Thoracic aorta (tissue), 2 donors: ENCODE data around the gene C6orf47. TPM values are rescaled to one million over a fixed set of nuclear protein-coding genes. Genes with fewer than 3 reads are reported as not detected.
A peak's percentile ranks its signal among the peaks of the same experiment; 100 is the strongest.

Experiments used
- ATAC-seq: fragments of 150-250 bp; one replicate; pipeline ENCODE4 v1.8.0; 2017; ENCODE audit warnings: low read depth; ENCODE audit not compliant: insufficient number of reproducible peaks, low FRiP score
- DNase-seq: peaks from one replicate; pipeline ENCODE4 v3.0.0-alpha.2; 2020; ENCODE audit warnings: low spot score
- H3K27ac ChIP-seq, 2 donors: fragments of 200-600 bp; sonication (generic); 1 replicate in 1 of 2; 2 replicates in 1 of 2; pipeline ENCODE4 v1.5.1; 2016; ENCODE audit warnings: mild to moderate bottlenecking in 2 of 2, moderate library complexity in 2 of 2
- H3K27me3 ChIP-seq: fragments of 200-600 bp; sonication (generic); replicated peaks from 2 replicates; pipeline ENCODE4 v1.6.0; 2016; ENCODE audit warnings: mild to moderate bottlenecking; ENCODE audit not compliant: insufficient read depth
- H3K36me3 ChIP-seq: fragments of 200-600 bp; sonication (generic); one replicate; pipeline ENCODE4 v1.5.1; 2016
- H3K4me1 ChIP-seq, 2 donors: fragments of 200-600 bp; sonication (generic); 1 replicate in 1 of 2; 2 replicates in 1 of 2; pipeline versions ENCODE4 v1.5.1 to v1.6.0; 2016; ENCODE audit warnings: low read depth in 2 of 2, mild to moderate bottlenecking in 1 of 2; ENCODE audit not compliant: control insufficient read depth in 1 of 2
- H3K4me3 ChIP-seq: fragments of 200-600 bp; sonication (generic); 2 replicates; pipeline ENCODE4 v1.5.1; 2016; ENCODE audit warnings: mild to moderate bottlenecking
- H3K9me3 ChIP-seq: fragments of 200-600 bp; sonication (generic); 2 replicates; pipeline ENCODE4 v1.5.1; 2016
- total RNA-seq, 2 donors: library from RNA; depleted of rRNA; stranded (reverse); fragments of >200 nt; gene quantifications; one replicate each; pipeline versions ENCODE4 v1.1.0 to v1.2.3, GENCODE V29; 2016
- TF ChIP-seq, protein P1 (sequence below): fragments of 200-600 bp; sonication (generic); IDR thresholded peaks from one replicate; pipeline ENCODE4 v1.5.1; 2019; ENCODE audit warnings: antibody characterized with exemption

C6orf47 gene
- total RNA-seq, 2 donors from 2014 or later, result 23.7 to 40.1 TPM

DNA sequence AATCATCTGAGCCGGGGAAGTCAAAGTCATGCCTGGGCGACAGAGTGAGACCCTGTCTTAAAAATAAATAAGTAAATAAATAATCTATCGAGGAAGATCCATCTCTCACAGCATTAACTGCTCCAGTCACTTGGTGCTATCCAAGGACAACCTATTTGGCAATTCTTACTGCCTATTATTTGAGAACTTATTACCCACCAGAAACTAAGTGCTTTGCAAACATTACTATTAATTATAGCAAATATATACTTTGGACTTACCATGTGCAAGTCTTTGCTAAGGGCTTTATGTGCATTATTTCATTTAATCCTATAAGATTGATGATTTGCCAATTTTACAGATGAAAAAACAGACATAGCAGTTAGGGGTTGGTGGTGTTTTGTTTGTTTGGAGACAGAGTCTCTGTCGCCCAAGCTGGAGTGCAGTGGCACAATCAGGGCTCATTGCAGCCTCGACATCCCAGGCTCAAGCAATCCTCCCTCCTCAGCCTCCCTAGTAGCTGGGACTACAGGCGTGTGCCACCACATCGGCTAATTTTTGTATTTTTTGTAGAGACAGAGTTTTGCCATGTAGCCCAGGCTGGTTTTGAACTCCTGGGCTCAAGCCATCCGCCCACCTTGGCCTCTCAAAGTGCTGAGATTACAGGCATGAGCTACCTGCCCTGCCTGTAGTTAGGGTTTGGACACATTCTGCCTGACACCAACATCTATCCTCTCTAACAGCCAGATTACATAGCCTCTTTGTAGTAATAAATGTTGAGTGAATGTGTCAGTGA lies 5.8 kb downstream of the C6orf47 start:
- H3K4me3 ChIP-seq, result no peak overlapping the region
- H3K4me1 ChIP-seq, result peaks cover 24 to 50% of the 10 kb centered on the region in 2 donors
- H3K27ac ChIP-seq, result no peak overlapping the region
- no peaks in the 10 kb centered on the region for H3K9me3 ChIP-seq
- DNase-seq, result no peak
- H3K27me3 ChIP-seq, result no peaks in the 10 kb centered on the region
- ATAC-seq, result no peak
- peaks cover 2% of the 10 kb centered on the region for H3K36me3 ChIP-seq
- TF ChIP-seq, protein P1, sequence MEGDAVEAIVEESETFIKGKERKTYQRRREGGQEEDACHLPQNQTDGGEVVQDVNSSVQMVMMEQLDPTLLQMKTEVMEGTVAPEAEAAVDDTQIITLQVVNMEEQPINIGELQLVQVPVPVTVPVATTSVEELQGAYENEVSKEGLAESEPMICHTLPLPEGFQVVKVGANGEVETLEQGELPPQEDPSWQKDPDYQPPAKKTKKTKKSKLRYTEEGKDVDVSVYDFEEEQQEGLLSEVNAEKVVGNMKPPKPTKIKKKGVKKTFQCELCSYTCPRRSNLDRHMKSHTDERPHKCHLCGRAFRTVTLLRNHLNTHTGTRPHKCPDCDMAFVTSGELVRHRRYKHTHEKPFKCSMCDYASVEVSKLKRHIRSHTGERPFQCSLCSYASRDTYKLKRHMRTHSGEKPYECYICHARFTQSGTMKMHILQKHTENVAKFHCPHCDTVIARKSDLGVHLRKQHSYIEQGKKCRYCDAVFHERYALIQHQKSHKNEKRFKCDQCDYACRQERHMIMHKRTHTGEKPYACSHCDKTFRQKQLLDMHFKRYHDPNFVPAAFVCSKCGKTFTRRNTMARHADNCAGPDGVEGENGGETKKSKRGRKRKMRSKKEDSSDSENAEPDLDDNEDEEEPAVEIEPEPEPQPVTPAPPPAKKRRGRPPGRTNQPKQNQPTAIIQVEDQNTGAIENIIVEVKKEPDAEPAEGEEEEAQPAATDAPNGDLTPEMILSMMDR, result no peak

DNA sequence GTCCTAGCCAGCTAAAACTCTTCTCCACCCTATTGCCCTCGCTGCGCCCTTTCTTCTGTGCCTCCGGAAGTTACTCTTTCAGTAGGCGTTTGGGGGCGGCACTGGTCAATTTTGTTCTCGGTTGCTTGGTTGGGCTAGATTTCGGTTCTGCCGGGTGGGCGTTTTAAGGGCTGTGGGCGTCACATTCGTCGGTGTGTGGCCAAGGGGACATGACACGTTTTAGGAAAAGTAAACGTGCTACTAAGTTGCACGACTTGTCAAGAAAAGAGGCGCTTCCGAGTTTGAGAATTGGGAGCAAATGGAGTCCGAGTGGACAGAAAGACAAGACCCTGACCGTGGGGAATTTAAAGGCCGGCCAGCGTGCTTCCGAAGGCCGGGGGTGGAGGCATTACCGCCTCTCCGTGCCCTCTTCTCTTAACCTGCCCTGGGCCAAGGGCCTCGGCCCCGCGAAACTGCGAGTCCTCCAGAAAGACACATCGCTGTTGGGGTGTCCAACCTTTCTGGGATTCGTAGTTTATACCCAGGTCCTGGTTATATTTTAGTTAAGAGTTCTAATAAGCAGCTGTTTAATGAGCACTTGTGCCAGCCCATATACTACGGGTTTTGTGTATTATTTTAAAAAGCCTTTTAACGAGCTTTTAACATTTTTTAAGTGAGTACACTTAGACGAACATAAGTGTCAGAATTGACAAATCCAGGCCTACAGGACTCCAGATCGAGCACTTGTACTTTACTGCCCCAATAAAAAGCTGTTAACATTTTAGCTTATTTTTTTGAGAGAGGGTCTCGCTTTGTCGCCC lies 7.5 kb downstream of the C6orf47 start:
- Histone ChIP-seq H3K27me3 (no peaks in the 10 kb centered on the region), H3K9me3 (no peaks in the 10 kb centered on the region), H3K4me1 (peaks cover 10 to 34% of the 10 kb centered on the region in 2 donors), H3K36me3 (peaks cover 18% of the 10 kb centered on the region), H3K4me3 (peak overlapping the region; percentile 94), H3K27ac (peak overlapping the region; percentile 99 to 100)
- peak; percentile 82 for DNase-seq
- TF ChIP-seq, protein P1, result no peak
- peak; percentile 73 for ATAC-seq

DNA sequence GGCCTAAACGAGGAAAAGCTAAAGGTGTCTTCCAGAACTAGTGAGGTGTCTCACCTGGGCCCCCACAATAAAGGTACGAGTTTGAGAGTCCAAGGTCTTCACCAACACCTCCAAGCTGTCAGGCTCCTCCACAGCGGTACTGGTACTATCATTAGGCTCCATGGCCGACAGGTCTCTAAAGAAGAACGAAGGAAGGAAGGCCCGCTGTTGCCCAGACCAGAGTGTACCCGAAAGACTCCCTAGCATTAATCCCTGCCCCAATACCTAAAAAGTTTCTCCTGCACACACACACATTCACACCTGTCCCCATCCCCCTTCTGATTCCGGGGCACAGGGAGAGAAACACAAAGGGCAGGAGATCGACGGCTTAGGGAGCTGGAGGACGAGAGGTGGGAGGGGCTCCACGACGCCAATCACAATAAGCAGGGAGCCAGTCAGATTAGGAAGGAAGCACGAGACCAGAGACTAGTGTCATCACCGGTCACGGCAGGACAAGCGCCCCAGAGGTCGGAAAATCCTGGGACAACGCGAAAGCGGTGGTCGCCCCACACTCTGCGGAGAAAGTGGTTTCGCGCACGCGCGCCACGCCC lies 8.9 kb downstream of the C6orf47 start:
- Histone ChIP-seq H3K27me3 (no peaks in the 10 kb centered on the region), H3K9me3 (no peaks in the 10 kb centered on the region), H3K4me1 (peaks cover 10 to 25% of the 10 kb centered on the region in 2 donors), H3K4me3 (peak overlapping the region; percentile 94), H3K27ac (peak overlapping the region; percentile 99 to 100), H3K36me3 (peaks cover 32% of the 10 kb centered on the region)
- DNase-seq (peak; percentile 17), ATAC-seq (peak; percentile 52)
- TF ChIP-seq, protein P1, result no peak

DNA sequence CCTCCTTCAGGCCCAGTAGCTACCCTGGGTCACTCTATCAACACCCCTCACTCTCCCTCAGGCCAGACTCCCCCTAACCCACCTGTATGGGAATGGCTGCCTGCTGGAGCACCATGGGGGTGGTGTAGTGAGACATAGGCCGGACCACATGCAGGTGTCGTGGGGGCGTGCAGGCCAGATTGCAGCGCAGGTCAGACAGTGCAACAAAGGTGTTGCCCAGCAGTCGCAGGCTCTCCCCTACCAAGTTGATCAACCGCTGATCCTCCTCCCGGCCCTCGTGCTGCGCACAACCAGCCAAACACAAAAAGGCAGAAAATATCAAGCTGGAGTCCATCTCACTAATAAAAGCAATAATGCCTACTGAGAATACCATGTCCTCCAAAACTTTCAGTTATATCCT lies 15.3 kb downstream of the C6orf47 start:
- no peaks in the 10 kb centered on the region for H3K9me3 ChIP-seq
- H3K27ac ChIP-seq, result no peak overlapping the region
- no peak for DNase-seq
- TF ChIP-seq, protein P1, result no peak
- H3K36me3 ChIP-seq, result peaks cover 89% of the 10 kb centered on the region
- peaks cover 0 to 3% of the 10 kb centered on the region in 2 donors for H3K4me1 ChIP-seq
- no peak overlapping the region for H3K4me3 ChIP-seq
- no peak for ATAC-seq
- H3K27me3 ChIP-seq, result no peaks in the 10 kb centered on the region
